ENCODE results near the gene SND1.

DNA sequence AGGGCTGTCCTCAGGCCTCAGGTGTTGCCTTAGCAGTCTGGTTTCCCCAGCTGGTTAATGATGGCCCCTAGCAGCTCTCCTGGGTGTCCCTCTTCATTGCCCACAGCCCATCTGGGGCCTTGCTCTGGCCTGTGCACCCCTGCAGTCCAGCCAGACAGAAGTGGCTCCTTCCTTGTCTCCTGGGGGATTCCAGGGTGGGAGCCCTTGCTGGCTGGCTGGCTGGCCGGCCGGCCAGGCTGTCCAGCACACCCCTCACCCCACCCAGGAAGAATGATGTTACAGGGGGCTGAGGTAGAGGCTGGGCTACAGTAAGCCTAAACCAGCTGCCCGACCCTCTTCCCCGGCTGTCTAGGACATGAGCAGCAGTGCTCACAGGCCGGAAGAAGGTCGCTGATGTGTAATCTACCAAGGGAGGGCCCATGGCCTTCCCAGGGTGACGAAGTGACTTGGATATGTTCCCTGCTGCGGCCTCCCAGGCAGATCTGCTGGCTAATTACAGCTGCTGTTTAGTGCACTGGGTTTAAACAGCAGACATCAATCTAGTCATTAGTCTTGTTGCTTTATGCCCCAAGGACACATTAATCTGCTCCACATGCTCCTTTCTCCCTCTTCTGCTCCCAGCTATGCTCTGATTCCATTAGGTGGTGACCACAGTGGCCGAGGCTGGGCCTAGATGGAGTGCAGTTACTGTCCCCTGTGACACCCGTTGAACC lies 433.1 kb downstream of the SND1 start:
- TF ChIP-seq, protein P1, sequence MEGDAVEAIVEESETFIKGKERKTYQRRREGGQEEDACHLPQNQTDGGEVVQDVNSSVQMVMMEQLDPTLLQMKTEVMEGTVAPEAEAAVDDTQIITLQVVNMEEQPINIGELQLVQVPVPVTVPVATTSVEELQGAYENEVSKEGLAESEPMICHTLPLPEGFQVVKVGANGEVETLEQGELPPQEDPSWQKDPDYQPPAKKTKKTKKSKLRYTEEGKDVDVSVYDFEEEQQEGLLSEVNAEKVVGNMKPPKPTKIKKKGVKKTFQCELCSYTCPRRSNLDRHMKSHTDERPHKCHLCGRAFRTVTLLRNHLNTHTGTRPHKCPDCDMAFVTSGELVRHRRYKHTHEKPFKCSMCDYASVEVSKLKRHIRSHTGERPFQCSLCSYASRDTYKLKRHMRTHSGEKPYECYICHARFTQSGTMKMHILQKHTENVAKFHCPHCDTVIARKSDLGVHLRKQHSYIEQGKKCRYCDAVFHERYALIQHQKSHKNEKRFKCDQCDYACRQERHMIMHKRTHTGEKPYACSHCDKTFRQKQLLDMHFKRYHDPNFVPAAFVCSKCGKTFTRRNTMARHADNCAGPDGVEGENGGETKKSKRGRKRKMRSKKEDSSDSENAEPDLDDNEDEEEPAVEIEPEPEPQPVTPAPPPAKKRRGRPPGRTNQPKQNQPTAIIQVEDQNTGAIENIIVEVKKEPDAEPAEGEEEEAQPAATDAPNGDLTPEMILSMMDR (IDR thresholded peaks at IDR 0.05; ENCODE audit: low read length) = no peak
- no peak for TF ChIP-seq EZH2 (IDR thresholded peaks at IDR 0.05; ENCODE audit: borderline replicate concordance, low read length)

Data from OCI-LY1 (cell line).